ENCODE measurements around the gene DDX3X. TPM values are rescaled to one million over a fixed set of nuclear protein-coding genes. Genes with fewer than 3 reads are reported as not detected.
A peak's percentile ranks its signal among the peaks of the same experiment; 100 is the strongest.
"Not testable (repeated sequence)": the region's sequence is repeated elsewhere in the genome, so short reads cannot be mapped to it uniquely, and the experiment has no call there.

The DDX3X gene
- total RNA-seq, 1 donor from 2014 or later: 123 TPM

- intact Hi-C loops (cut with DNase I): no loop called here
- peak; percentile 72 for ATAC-seq
- no peak for DNase-seq (ENCODE audit: missing footprints)
Observed at GRCh38 chrX:41350976-41351569, 17.1 kb downstream of the DDX3X start.

GRCh38 chrX:41351923-41352322 lies 18.0 kb downstream of the DDX3X start:
- intact Hi-C loops (cut with DNase I): no loop called here
- DNase-seq (ENCODE audit: missing footprints) (no peak), ATAC-seq (no peak)

GRCh38 chrX:41352329-41352838 lies 18.4 kb downstream of the DDX3X start:
- intact Hi-C loops (cut with DNase I): no loop called here
- ATAC-seq (no peak), DNase-seq (ENCODE audit: missing footprints) (no peak)

- intact Hi-C loops (cut with DNase I): no loop called here
- ATAC-seq: no peak
- no peak for DNase-seq (ENCODE audit: missing footprints)
Observed at GRCh38 chrX:41353985-41354384, 20.0 kb downstream of the DDX3X start.

GRCh38 chrX:41369152-41369551 lies 35.2 kb downstream of the DDX3X start:
- intact Hi-C loops (cut with DNase I): no loop called here
- no peak for DNase-seq (ENCODE audit: missing footprints)
- no peak for ATAC-seq

- DNase-seq (ENCODE audit: missing footprints); ATAC-seq; intact Hi-C loops (cut with DNase I): not testable (repeated sequence)
Observed at GRCh38 chrX:41371575-41371974, 37.6 kb downstream of the DDX3X start.

GRCh38 chrX:41373989-41374606 lies 40.1 kb downstream of the DDX3X start:
- no peak for ATAC-seq
- no peak for DNase-seq (ENCODE audit: missing footprints)
- intact Hi-C loops (cut with DNase I): no loop called here

GRCh38 chrX:41377624-41378023 lies 43.7 kb downstream of the DDX3X start:
- DNase-seq (ENCODE audit: missing footprints) (no peak), ATAC-seq (no peak)
- intact Hi-C loops (cut with DNase I): no loop called here

- ATAC-seq (no peak), DNase-seq (ENCODE audit: missing footprints) (no peak)
- intact Hi-C loops (cut with DNase I): no loop called here
Observed at GRCh38 chrX:41381685-41382084, 47.7 kb downstream of the DDX3X start.

- ATAC-seq (no peak), DNase-seq (ENCODE audit: missing footprints) (no peak)
- intact Hi-C loops (cut with DNase I): no loop called here
Observed at GRCh38 chrX:41382714-41383645, 49.0 kb downstream of the DDX3X start.

GRCh38 chrX:41384051-41384705 lies 50.2 kb downstream of the DDX3X start:
- peak; percentile 91 for ATAC-seq

GRCh38 chrX:41386222-41386990 lies 52.4 kb downstream of the DDX3X start:
- intact Hi-C loops (cut with DNase I): no loop called here
- DNase-seq (ENCODE audit: missing footprints) (no peak), ATAC-seq (no peak)

More at GRCh38 chrX:41384051-41384705, 50.2 kb downstream of the DDX3X start:
- peak; percentile 90 for DNase-seq (ENCODE audit: missing footprints)
- intact Hi-C loops (cut with DNase I): no loop called here

GRCh38 chrX:41388543-41388942 lies 54.6 kb downstream of the DDX3X start:
- intact Hi-C loops (cut with DNase I): no loop called here
- DNase-seq (ENCODE audit: missing footprints) (no peak), ATAC-seq (no peak)

- DNase-seq (ENCODE audit: missing footprints): no peak
- no peak for ATAC-seq
- intact Hi-C loops (cut with DNase I): no loop called here
Observed at GRCh38 chrX:41389311-41389888, 55.4 kb downstream of the DDX3X start.

- intact Hi-C loops (cut with DNase I); DNase-seq (ENCODE audit: missing footprints); ATAC-seq: not testable (repeated sequence)
Observed at GRCh38 chrX:41390576-41390975, 56.6 kb downstream of the DDX3X start.

- intact Hi-C loops (cut with DNase I): no loop called here
- DNase-seq (ENCODE audit: missing footprints) (no peak), ATAC-seq (no peak)
Observed at GRCh38 chrX:41391606-41392005, 57.6 kb downstream of the DDX3X start.

GRCh38 chrX:41394293-41394692 lies 60.3 kb downstream of the DDX3X start:
- no peak for ATAC-seq
- intact Hi-C loops (cut with DNase I): no loop called here
- no peak for DNase-seq (ENCODE audit: missing footprints)

- no peak for DNase-seq (ENCODE audit: missing footprints)
- intact Hi-C loops (cut with DNase I): no loop called here
- ATAC-seq: no peak
Observed at GRCh38 chrX:41397219-41397618, 63.3 kb downstream of the DDX3X start.
